K562 (cell line): Measurements from ENCODE around the gene PLPP1. TPM values are rescaled to one million over a fixed set of nuclear protein-coding genes. Genes with fewer than 3 reads are reported as not detected.
A peak's percentile ranks its signal among the peaks of the same experiment; 100 is the strongest.

Experiments
- ATAC-seq: fragments of 200-7000 bp; cut with Tn5 transposase; 3 replicates; pipeline ENCODE4 v1.9.1; 2020; ENCODE audit warnings: moderate library complexity
- BruUV-seq: library from RNA; stranded (reverse); fragments of 400-500 nt; replicated peaks from 2 replicates; lab custom pipeline; 2021; lab: Mats Ljungman, UMichigan
- CTCF ChIA-PET: fragments of 300-600 bp; formaldehyde crosslinking; extraction: SDS; loops from one replicate; lab custom pipeline; 2021; ENCODE audit warnings: low intra/inter-chr PET ratio; lab: Yijun Ruan, JAX
- POLR2A ChIA-PET: fragments of 300-600, 350-650 bp; sonication (Branson Sonifier 250); formaldehyde crosslinking; extraction: SDS; loops from one replicate; lab custom pipeline; 2021; ENCODE audit warnings: antibody characterized with exemption, inconsistent platforms; lab: Yijun Ruan, JAX
- DNase-seq, 4 experiments: peaks; one replicate each; pipeline versions ENCODE4 v3.0.0 to v3.0.0-alpha.2; 2011 to 2018; ENCODE audit warnings: low spot score in 3 of 4, mixed read lengths in 3 of 4; ENCODE audit errors: extremely low read depth in 1 of 4
- FAIRE-seq: peaks from 2 replicates; lab custom pipeline; 2011; peaks lifted over from hg19 to GRCh38; lab: Jason Lieb, UNC
- H2AFZ ChIP-seq: 2 replicates; pipeline ENCODE4 v1.6.0; 2011; ENCODE audit warnings: low read depth, low read length, control low read depth, inconsistent platforms
- H3K27ac ChIP-seq: fragments of 200-600 bp; 3 replicates; pipeline ENCODE4 v1.8.0; 2011; ENCODE audit warnings: low read depth, mild to moderate bottlenecking, control low read depth, inconsistent platforms, low read length, moderate library complexity, mixed read lengths; ENCODE audit errors: extremely low read depth
- H3K27me3 ChIP-seq, 2 experiments: fragments of 300-600 bp in 1 of 2; 2 replicates in 1 of 2; 3 replicates in 1 of 2; pipeline versions ENCODE4 v1.6.0 to v1.8.0; 2011; ENCODE audit warnings: inconsistent platforms in 2 of 2, low read length in 2 of 2, mild to moderate bottlenecking in 1 of 2, mixed read lengths in 1 of 2, moderate library complexity in 1 of 2; ENCODE audit not compliant: control insufficient read depth in 2 of 2, insufficient read depth in 2 of 2
- H3K36me3 ChIP-seq: fragments of 300-600 bp; 3 replicates; pipeline ENCODE4 v1.8.0; 2011; ENCODE audit warnings: mild to moderate bottlenecking, low read length, inconsistent platforms; ENCODE audit not compliant: control insufficient read depth, insufficient read depth
- H3K4me1 ChIP-seq, 2 experiments: fragments of 200-600 bp in 1 of 2; replicated peaks in 1 of 2; 2 replicates in 1 of 2; 3 replicates in 1 of 2; pipeline versions ENCODE4 v1.5.1 to v1.8.0; 2011; ENCODE audit warnings: inconsistent platforms in 2 of 2, low read length in 2 of 2, mild to moderate bottlenecking in 1 of 2, mixed read lengths in 1 of 2, moderate library complexity in 1 of 2; ENCODE audit not compliant: control insufficient read depth in 2 of 2, insufficient read depth in 2 of 2
- H3K4me2 ChIP-seq: 2 replicates; pipeline ENCODE4 v1.6.1; 2011; ENCODE audit warnings: low read length, control low read depth, inconsistent platforms, mixed read lengths; ENCODE audit not compliant: insufficient read depth
- H3K4me3 ChIP-seq: fragments of 200-600 bp; sonication (generic), shearing (Covaris generic); 2 replicates; pipeline ENCODE4 v1.5.1; 2016; ENCODE audit warnings: control low read depth, inconsistent platforms
- H3K79me2 ChIP-seq: fragments of 200-600 bp; 3 replicates; pipeline ENCODE4 v1.8.0; 2011; ENCODE audit warnings: low read length, inconsistent platforms; ENCODE audit not compliant: control insufficient read depth, insufficient read depth
- H3K9ac ChIP-seq, 2 experiments: 2 replicates each; pipeline versions ENCODE4 v1.6.0 to v1.6.1; 2011; ENCODE audit warnings: low read depth in 2 of 2, low read length in 2 of 2, control low read depth in 1 of 2, inconsistent platforms in 1 of 2, mild to moderate bottlenecking in 1 of 2, mixed read lengths in 1 of 2; ENCODE audit not compliant: insufficient read depth in 1 of 2
- H3K9me1 ChIP-seq: one replicate; pipeline ENCODE4 v1.6.0; 2011; ENCODE audit warnings: inconsistent platforms, mild to moderate bottlenecking, low read length, moderate library complexity; ENCODE audit not compliant: control insufficient read depth, insufficient read depth
- H3K9me3 ChIP-seq: replicated peaks from 2 replicates; pipeline ENCODE4 v1.5.1; 2011; ENCODE audit warnings: low read depth, low read length, inconsistent platforms; ENCODE audit not compliant: control insufficient read depth, insufficient read depth
- H4K20me1 ChIP-seq: replicated peaks from 2 replicates; pipeline ENCODE4 v1.6.1; 2011; ENCODE audit warnings: low read length, inconsistent platforms, mixed read lengths; ENCODE audit not compliant: control insufficient read depth, insufficient read depth
- CBX1 ChIP-seq: sonication (generic); IDR thresholded peaks from 2 replicates; pipeline ENCODE4 v1.6.1; 2016; ENCODE audit warnings: antibody characterized with exemption, low read depth, mild to moderate bottlenecking
- CBX2 ChIP-seq: fragments of 200-600 bp; sonication (generic); IDR thresholded peaks from one replicate; pipeline ENCODE4 v1.6.1; 2012; ENCODE audit warnings: mild to moderate bottlenecking, low read length, inconsistent platforms; ENCODE audit not compliant: insufficient read depth, poor library complexity, severe bottlenecking
- CHD4 ChIP-seq: fragments of 200-600 bp; sonication (generic); IDR thresholded peaks from 3 replicates; pipeline ENCODE4 v1.6.1; 2012; ENCODE audit warnings: low read depth, mild to moderate bottlenecking, mixed read lengths, low read length, inconsistent platforms; ENCODE audit not compliant: insufficient read depth, insufficient replicate concordance, poor library complexity, severe bottlenecking
- DEAF1 ChIP-seq: fragments of 450-650 bp; formaldehyde crosslinking; IDR thresholded peaks from 2 replicates; pipeline ENCODE4 v1.4.0; 2020; ENCODE audit warnings: mild to moderate bottlenecking, moderate library complexity
- MCM2 ChIP-seq: fragments of 450-650 bp; IDR thresholded peaks from 2 replicates; pipeline ENCODE4 v1.6.1; 2017; ENCODE audit warnings: low read depth, mild to moderate bottlenecking
- POLR2G ChIP-seq: fragments of 200-400 bp; formaldehyde crosslinking; IDR thresholded peaks from 2 replicates; pipeline ENCODE4 v1.6.1; 2017; ENCODE audit warnings: low read depth, mild to moderate bottlenecking, antibody characterized with exemption, low read length, moderate library complexity
- TRIM24 ChIP-seq, 2 experiments: fragments of 450-650 bp; IDR thresholded peaks; 2 replicates each; pipeline ENCODE4 v1.6.1; 2016
- WGBS: fragments of 100-300 bp; shearing (Covaris generic); methylation state at CpG from one replicate; pipeline ENCODE4 v1.1.6; 2016; ENCODE audit warnings: low coverage, mixed read lengths; ENCODE audit not compliant: insufficient coverage; ENCODE audit errors: missing lambda C conversion rate; 5-methylcytosine and 5-hydroxymethylcytosine counted together
- in situ Hi-C: fragments of 300-500 bp; cut with MboI; formaldehyde crosslinking; loops from 4 replicates; pipeline ENCODE4 v1.15.0; 2018; ENCODE audit warnings: inconsistent platforms, mixed read lengths
- intact Hi-C: fragments of 100-400 bp; cut with micrococcal nuclease; formaldehyde crosslinking; loops from 2 replicates; pipeline ENCODE4 v1.14.2; 2022
- polyA plus RNA-seq, 8 experiments: library from polyadenylated mRNA; depleted of rRNA in 4 of 8; stranded (reverse) in 5 of 8; unstranded in 3 of 8; fragments of >200 nt; fragmentation: Nextera tagmentation in 2 of 8; fragmentation: Illumina TruSeq in 1 of 8; extraction: Ambion mirVana in 2 of 8; extraction: Trizol in 1 of 8; gene quantifications; 2 replicates each; pipeline versions ENCODE4 v1.2.1 to v1.2.3, GENCODE V29; 2011 to 2014; ENCODE audit warnings: inconsistent platforms in 1 of 8, missing spikeins in 1 of 8
- total RNA-seq, 7 experiments: library from RNA; depleted of rRNA in 6 of 7; stranded (reverse); fragments of >200 nt in 6 of 7; fragmentation: Illumina TruSeq in 2 of 7; extraction: Trizol in 2 of 7; gene quantifications; 2 replicates each; pipeline versions ENCODE4 v1.2.1 to v1.2.3, GENCODE V29; 2011 to 2021; ENCODE audit warnings: low replicate concordance in 1 of 7

The PLPP1 gene
- total and polyA plus RNA-seq, 9 of the 15 experiments (the other 6 are each of a cell fraction or from before 2014, with no cell fraction given): 0.04 to 0.24 (median 0.04) TPM; not detected in 6

- in situ Hi-C loops: no loop called here
Measured at GRCh38 chr5:55530669-55531068, 4.1 kb downstream of the PLPP1 start.

More at GRCh38 chr5:55530669-55531068, 4.1 kb downstream of the PLPP1 start:
- CTCF ChIA-PET: no interaction called here
- H3K27me3 ChIP-seq: peaks cover 16 to 27% of the 10 kb centered on the region in 2 experiments; a peak in 4 of 5 replicates
- H3K36me3 ChIP-seq: no peaks in the 10 kb centered on the region
- no peak overlapping the region for H3K4me3 ChIP-seq
- no peaks in the 10 kb centered on the region for H3K9me3 ChIP-seq
- no peak overlapping the region for H2AFZ ChIP-seq
- WGBS: 32% methylated on average over 23 of the region's 27 CpGs
- TF ChIP-seq POLR2G (no peak), DEAF1 (CRISPR knock-in tag) (no peak), CBX2 (peak; percentile 23), MCM2 (no peak), TRIM24 (IDR thresholded peaks at IDR 0.05) (no peak), CBX1 (no peak), CHD4 (no peak)
- H4K20me1 ChIP-seq: peaks cover 3% of the 10 kb centered on the region; the same call in 1 of the 2 replicates
- peaks cover 0 to 17% of the 10 kb centered on the region in 2 experiments; a peak in 3 of 5 replicates for H3K4me1 ChIP-seq
- H3K27ac ChIP-seq: no peak overlapping the region
- no TSS peak for BruUV-seq
- DNase-seq (no peak), ATAC-seq (no peak), FAIRE-seq (no peak)
- no peak overlapping the region for H3K9ac ChIP-seq
- H3K79me2 ChIP-seq: no peaks in the 10 kb centered on the region
- no peaks in the 10 kb centered on the region for H3K9me1 ChIP-seq
- no peak overlapping the region for H3K4me2 ChIP-seq
- intact Hi-C loops: no loop called here
- POLR2A ChIA-PET: no interaction called here
